ENCODE data around the gene NXPH1.

Gene NXPH1

GRCh38 chr7:8585591-8585990 is 152.2 kb downstream of the NXPH1 start:
- no peak for DNase-seq (ENCODE audit: low read depth, low spot score)
- no peak overlapping the region for H3K27ac ChIP-seq

- H3K27ac ChIP-seq, result no peak overlapping the region
- DNase-seq (ENCODE audit: low read depth, low spot score), result no peak
Observed at GRCh38 chr7:8590225-8590624, 156.8 kb downstream of the NXPH1 start.

GRCh38 chr7:8590791-8591190 is 157.4 kb downstream of the NXPH1 start:
- H3K27ac ChIP-seq, result no peak overlapping the region
- DNase-seq (ENCODE audit: low read depth, low spot score), result no peak

DNA sequence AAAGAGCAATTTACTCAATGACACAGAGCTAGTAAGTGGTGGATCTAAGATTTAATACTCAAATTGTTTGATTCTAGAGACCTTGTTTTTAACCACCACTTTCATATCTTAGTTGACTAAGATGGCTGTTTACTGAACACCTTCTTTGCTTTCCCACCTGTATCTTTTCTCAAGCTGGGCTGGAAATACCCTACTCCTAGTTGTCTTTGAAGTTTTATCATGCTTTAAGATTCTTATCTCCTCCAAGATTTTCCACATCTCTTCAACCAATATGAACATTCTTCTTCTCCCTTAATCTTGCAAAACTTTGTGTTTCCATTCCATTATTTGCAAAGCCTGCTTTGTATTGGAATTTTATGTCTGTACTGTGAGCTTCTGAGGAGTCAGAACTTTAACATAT is 157.9 kb downstream of the NXPH1 start:
- no peak for DNase-seq (ENCODE audit: low read depth, low spot score)
- H3K27ac ChIP-seq, result no peak overlapping the region

DNA sequence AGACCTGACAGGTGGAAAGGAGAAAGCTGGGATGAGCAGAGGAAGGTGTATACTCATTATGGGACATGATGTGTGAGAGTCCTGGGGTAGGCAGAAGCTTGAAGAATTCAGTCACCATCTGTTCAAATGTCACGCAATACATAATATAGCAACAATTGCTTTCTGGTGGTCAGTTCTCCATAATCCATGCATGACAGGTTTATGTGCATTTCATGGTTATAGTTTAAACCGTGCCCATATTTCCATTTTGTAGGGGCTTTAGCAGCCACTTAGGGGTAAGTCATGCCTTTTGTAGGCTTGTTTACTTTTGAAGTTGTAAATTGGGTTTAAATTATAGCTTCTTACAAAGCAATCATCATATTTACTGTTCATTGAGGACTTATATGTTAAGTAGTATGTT is 158.8 kb downstream of the NXPH1 start:
- H3K27ac ChIP-seq, result no peak overlapping the region
- no peak for DNase-seq (ENCODE audit: low read depth, low spot score)

- H3K27ac ChIP-seq, result no peak overlapping the region
- DNase-seq (ENCODE audit: low read depth, low spot score), result no peak
Observed at GRCh38 chr7:8594115-8594514, 160.7 kb downstream of the NXPH1 start.

- no peak overlapping the region for H3K27ac ChIP-seq
- no peak for DNase-seq (ENCODE audit: low read depth, low spot score)
Observed at GRCh38 chr7:8597565-8597964, 164.2 kb downstream of the NXPH1 start.

GRCh38 chr7:8601121-8601520 is 167.7 kb downstream of the NXPH1 start:
- no peak for DNase-seq (ENCODE audit: low read depth, low spot score)
- H3K27ac ChIP-seq, result no peak overlapping the region

DNA sequence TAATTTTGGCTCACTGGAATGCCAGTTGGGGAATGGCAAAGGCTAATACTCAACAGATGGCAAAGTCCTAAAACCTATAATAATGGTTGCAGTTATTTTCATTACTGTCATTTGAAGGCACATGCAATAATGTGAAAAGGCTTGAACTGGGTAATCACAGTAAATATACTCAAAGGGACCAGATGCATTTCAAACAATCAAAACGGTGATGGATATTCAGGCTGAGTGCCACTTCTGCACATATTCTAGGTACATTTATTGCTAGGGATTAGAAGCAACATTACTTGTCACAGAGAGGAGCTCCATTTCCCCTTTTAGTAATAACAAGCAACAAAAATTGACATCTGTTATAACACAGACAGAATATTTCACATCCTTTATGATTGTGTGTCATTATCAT is 171.8 kb downstream of the NXPH1 start:
- H3K27ac ChIP-seq, result no peak overlapping the region
- no peak for DNase-seq (ENCODE audit: low read depth, low spot score)

DNA sequence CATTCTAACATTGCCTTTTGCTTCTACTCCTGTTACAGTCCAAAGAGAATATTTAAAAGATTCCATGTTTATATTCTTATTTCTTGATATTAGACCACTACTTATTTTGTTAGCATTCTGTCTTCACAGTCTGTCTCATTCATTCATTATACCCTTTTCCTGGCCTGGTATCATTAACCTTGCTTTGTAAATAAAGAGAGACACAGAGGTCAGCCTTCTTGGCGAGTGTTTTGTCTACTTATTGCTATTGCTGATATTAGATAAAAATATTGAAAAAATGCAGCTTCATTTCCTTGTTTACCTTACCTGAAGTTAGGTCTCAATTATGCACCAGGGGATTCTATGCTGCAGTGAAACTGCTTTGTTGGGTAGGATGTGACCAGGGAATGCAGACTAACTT is 179.2 kb downstream of the NXPH1 start:
- no peak overlapping the region for H3K27ac ChIP-seq

GRCh38 chr7:8613191-8613590 is 179.8 kb downstream of the NXPH1 start:
- no peak overlapping the region for H3K27ac ChIP-seq
- DNase-seq (ENCODE audit: low read depth, low spot score), result no peak

More for the DNA sequence above, 179.2 kb downstream of the NXPH1 start:
- no peak for DNase-seq (ENCODE audit: low read depth, low spot score)

- no peak for DNase-seq (ENCODE audit: low read depth, low spot score)
- H3K27ac ChIP-seq, result no peak overlapping the region
Observed at GRCh38 chr7:8615019-8615418, 181.6 kb downstream of the NXPH1 start.

GRCh38 chr7:8618441-8619070 is 185.1 kb downstream of the NXPH1 start:
- DNase-seq (ENCODE audit: low read depth, low spot score), result no peak
- no peak overlapping the region for H3K27ac ChIP-seq

GRCh38 chr7:8620169-8620568 is 186.8 kb downstream of the NXPH1 start:
- H3K27ac ChIP-seq, result no peak overlapping the region
- no peak for DNase-seq (ENCODE audit: low read depth, low spot score)

GRCh38 chr7:8625612-8626011 is 192.2 kb downstream of the NXPH1 start:
- no peak overlapping the region for H3K27ac ChIP-seq
- DNase-seq (ENCODE audit: low read depth, low spot score), result no peak

DNA sequence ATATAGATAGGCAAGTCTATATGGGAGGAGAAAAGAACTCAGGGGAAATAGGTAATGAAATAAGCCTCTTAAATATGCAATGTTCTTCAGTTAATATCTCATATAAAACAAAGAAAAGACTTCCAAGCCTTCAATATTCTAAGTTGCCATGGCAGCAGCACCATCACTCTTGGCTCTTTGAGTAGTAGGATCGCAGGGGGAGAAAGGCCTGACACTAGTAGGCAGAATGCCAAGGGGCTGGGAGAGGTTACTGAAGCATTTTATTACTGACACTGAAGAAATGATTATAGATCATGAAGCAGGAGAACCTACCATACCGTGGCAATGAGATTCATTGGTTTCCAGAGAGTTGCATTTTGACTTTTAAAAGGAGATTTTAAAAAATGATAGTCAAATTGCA is 193.9 kb downstream of the NXPH1 start:
- DNase-seq (ENCODE audit: low read depth, low spot score), result no peak
- H3K27ac ChIP-seq, result no peak overlapping the region

GRCh38 chr7:8628656-8629055 is 195.2 kb downstream of the NXPH1 start:
- H3K27ac ChIP-seq, result no peak overlapping the region
- DNase-seq (ENCODE audit: low read depth, low spot score), result no peak

DNA sequence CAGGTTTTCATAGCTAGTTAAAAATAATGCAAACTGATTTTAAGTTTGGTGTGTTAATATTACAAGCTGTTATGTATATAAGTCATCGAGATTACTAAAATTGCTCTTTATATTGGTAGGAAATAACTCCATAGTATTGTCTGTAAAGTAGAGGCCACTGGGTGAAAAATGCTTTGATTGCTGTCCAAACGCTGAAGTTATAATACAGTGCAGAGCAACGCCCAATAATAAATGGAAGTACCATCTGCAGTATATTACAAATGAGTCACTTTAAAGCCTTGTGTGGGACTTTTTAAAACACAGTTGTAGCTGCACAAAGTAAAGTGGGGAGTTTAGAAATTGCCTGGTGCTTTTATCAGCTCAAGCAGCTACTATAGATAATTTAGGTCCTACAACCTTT is 196.1 kb downstream of the NXPH1 start:
- DNase-seq (ENCODE audit: low read depth, low spot score), result no peak

DNA sequence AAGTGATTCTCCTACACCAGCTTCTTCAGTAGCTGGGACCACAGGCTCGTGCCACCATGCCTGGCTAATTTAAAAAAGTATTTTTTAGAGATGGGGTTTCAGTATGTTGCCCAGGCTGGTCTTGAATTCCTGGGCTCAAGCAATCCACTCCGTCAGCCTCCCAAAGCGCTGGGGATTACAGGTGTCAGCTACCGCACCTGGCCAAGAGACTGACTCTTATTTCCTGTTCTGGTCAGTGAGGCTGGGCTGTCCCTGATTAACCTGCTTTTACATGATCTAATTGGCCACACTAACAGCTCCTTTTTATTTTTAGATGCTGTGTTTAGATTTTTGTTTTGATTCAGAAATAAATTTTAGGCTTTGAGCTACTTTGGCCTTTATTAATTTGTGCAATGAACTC is 203.9 kb downstream of the NXPH1 start:
- no peak for DNase-seq (ENCODE audit: low read depth, low spot score)

More for the DNA sequence above, 196.1 kb downstream of the NXPH1 start:
- no peak overlapping the region for H3K27ac ChIP-seq

GRCh38 chr7:8638076-8638475 is 204.7 kb downstream of the NXPH1 start:
- H3K27ac ChIP-seq, result no peak overlapping the region
- no peak for DNase-seq (ENCODE audit: low read depth, low spot score)

More for the DNA sequence above, 203.9 kb downstream of the NXPH1 start:
- H3K27ac ChIP-seq, result no peak overlapping the region

GRCh38 chr7:8639668-8640067 is 206.3 kb downstream of the NXPH1 start:
- DNase-seq (ENCODE audit: low read depth, low spot score), result no peak
- H3K27ac ChIP-seq, result no peak overlapping the region

- no peak overlapping the region for H3K27ac ChIP-seq
- DNase-seq (ENCODE audit: low read depth, low spot score), result no peak
Observed at GRCh38 chr7:8640671-8641070, 207.3 kb downstream of the NXPH1 start.
